B cell (primary cell): ENCODE results near the gene IPO4.

Source experiments
- EZH2 ChIP-seq: IDR thresholded peaks from 2 replicates; pipeline ENCODE4 v1.6.1; 2012; ENCODE audit warnings: borderline replicate concordance, low read depth, mild to moderate bottlenecking, moderate library complexity, low read length; ENCODE audit not compliant: insufficient read depth, poor library complexity, severe bottlenecking
- TF ChIP-seq, protein P1 (sequence below): fragments of 200-600 bp; IDR thresholded peaks from one replicate; pipeline ENCODE4 v1.8.0; 2022; ENCODE audit warnings: antibody characterized with exemption, mild to moderate bottlenecking

DNA sequence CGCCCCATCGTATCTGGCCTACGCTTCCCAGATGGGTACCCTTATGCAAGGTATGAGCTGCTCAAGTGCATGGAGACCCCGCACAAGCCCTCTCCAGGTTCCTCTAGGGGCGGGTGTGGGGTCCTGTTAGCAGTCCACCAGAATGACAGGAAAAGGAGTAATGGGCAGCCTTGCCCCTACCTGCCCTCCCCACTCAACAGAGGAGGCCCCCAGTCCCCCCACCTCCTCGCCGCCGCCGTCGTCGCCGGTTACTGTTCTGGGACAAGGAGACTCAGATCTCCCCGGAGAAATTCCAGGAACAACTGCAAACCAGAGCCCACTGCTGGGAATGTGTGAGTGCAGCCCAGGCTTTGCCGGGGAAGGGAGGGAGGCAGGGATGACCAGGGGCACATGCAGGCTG lies 10.7 kb downstream of the IPO4 start:
- TF ChIP-seq, protein P1, sequence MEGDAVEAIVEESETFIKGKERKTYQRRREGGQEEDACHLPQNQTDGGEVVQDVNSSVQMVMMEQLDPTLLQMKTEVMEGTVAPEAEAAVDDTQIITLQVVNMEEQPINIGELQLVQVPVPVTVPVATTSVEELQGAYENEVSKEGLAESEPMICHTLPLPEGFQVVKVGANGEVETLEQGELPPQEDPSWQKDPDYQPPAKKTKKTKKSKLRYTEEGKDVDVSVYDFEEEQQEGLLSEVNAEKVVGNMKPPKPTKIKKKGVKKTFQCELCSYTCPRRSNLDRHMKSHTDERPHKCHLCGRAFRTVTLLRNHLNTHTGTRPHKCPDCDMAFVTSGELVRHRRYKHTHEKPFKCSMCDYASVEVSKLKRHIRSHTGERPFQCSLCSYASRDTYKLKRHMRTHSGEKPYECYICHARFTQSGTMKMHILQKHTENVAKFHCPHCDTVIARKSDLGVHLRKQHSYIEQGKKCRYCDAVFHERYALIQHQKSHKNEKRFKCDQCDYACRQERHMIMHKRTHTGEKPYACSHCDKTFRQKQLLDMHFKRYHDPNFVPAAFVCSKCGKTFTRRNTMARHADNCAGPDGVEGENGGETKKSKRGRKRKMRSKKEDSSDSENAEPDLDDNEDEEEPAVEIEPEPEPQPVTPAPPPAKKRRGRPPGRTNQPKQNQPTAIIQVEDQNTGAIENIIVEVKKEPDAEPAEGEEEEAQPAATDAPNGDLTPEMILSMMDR: no peak
- no peak for TF ChIP-seq EZH2
